ENCODE data around the gene KRTAP16-1.

DNA sequence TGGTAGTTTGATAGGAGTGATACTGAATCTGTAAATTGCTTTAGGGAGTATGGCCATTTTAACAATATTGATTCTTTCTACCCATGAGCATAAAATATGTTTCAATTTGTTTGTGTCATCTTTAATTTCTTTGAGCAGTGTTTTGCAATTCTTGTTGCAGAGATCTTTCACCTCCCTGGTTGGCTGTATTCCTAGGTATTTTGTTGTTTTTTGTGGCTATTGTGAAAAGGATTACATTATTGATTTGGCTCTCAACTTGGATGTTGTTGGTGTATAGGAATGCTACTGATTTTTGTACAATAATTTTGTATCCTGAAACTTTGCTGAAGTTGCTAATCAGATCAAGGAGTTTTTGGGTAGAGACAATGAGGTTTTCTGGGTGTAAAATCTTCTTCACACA is 50.7 kb downstream of the KRTAP16-1 start:
- TF ChIP-seq, protein P1, sequence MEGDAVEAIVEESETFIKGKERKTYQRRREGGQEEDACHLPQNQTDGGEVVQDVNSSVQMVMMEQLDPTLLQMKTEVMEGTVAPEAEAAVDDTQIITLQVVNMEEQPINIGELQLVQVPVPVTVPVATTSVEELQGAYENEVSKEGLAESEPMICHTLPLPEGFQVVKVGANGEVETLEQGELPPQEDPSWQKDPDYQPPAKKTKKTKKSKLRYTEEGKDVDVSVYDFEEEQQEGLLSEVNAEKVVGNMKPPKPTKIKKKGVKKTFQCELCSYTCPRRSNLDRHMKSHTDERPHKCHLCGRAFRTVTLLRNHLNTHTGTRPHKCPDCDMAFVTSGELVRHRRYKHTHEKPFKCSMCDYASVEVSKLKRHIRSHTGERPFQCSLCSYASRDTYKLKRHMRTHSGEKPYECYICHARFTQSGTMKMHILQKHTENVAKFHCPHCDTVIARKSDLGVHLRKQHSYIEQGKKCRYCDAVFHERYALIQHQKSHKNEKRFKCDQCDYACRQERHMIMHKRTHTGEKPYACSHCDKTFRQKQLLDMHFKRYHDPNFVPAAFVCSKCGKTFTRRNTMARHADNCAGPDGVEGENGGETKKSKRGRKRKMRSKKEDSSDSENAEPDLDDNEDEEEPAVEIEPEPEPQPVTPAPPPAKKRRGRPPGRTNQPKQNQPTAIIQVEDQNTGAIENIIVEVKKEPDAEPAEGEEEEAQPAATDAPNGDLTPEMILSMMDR (IDR thresholded peaks at IDR 0.05; ENCODE audit: low read depth, low read length) = no peak
- TF ChIP-seq EZH2phosphoT487 (IDR thresholded peaks at IDR 0.05; ENCODE audit: low read depth) = no peak
